HUES6 (cell line): Measurements from ENCODE around the gene MAP2K1.

Experiments
- H3K27ac ChIP-seq: 2 replicates; pipeline ENCODE4 v1.7.0; 2013; ENCODE audit warnings: low read depth, mild to moderate bottlenecking, low read length, inconsistent platforms
- H3K27me3 ChIP-seq: 2 replicates; pipeline ENCODE4 v1.6.1; 2013; ENCODE audit warnings: low read length; ENCODE audit not compliant: control insufficient read depth, insufficient read depth
- H3K36me3 ChIP-seq: 2 replicates; pipeline ENCODE4 v1.6.1; 2013; ENCODE audit warnings: low read length; ENCODE audit not compliant: control insufficient read depth, insufficient read depth
- H3K4me1 ChIP-seq: 2 replicates; pipeline ENCODE4 v1.6.1; 2013; ENCODE audit warnings: low read length; ENCODE audit not compliant: control insufficient read depth, insufficient read depth
- H3K4me3 ChIP-seq: 2 replicates; pipeline ENCODE4 v1.5.1; 2013; ENCODE audit warnings: low read depth, low read length
- H3K9ac ChIP-seq: one replicate; pipeline ENCODE4 v1.6.1; 2013; ENCODE audit warnings: mild to moderate bottlenecking, low read length
- H3K9me3 ChIP-seq: 2 replicates; pipeline ENCODE4 v1.6.1; 2013; ENCODE audit warnings: low read depth, low read length; ENCODE audit not compliant: control insufficient read depth, insufficient read depth

The MAP2K1 gene

DNA sequence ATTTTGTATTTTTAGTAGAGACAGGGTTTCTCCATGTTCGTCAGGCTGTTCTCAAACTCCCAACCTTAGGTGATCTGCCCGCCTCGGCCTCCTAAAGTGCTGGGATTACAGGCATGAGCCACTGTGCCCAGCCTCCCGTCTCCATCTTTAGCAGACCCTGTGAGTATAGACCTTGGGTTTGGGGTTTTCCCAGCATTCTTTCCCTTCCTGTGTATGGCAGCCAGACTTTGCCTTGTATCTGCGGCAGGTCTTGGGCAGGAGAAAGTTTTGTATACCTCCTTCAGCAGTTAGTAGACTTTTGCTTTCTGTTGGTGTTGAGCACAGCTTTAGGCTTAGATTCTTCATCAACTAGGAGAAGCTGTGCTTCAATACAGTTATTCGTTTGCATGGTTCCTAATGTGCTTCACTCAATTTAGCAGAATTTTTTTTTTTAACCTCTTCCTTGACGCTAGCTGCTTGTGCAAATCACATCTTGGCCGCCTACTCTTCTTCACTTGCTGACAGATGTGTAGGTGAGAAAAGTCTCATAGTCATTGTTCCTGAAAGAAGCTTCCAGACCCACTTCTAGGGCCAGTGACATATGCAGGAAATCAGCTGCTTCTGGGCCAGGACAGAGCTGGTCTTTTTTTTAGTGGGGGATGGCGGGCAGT lies 38.4 kb downstream of the MAP2K1 start:
- no peak overlapping the region for H3K4me3 ChIP-seq

DNA sequence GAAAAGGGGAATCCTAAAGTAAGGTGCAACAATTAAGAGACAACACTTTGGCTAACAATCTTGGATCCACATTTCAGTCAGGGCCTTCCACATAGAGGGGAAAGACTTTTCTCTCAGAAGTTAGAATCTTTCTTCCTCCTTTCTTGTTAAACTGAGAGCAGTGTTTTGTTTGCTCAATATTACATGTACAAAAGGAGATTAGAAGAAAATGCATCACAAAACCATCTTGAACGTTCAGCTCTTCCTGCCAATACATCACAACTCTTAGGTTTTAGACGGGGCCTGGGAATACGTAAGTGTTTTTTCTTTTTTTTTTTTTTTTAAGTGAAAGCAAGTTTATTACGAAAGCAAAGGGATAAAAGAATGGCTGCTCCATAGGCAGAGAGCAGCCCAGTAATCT lies 39.1 kb downstream of the MAP2K1 start:
- Histone ChIP-seq H3K4me1 (peaks cover 16% of the 10 kb centered on the region; the same call in 1 of the 2 replicates), H3K27ac (no peak overlapping the region), H3K9me3 (no peaks in the 10 kb centered on the region), H3K4me3 (no peak overlapping the region), H3K9ac (no peak overlapping the region), H3K27me3 (no peaks in the 10 kb centered on the region), H3K36me3 (no peaks in the 10 kb centered on the region)

More for the DNA sequence above, 38.4 kb downstream of the MAP2K1 start:
- Histone ChIP-seq H3K9ac (no peak overlapping the region), H3K9me3 (no peaks in the 10 kb centered on the region), H3K4me1 (peaks cover 16% of the 10 kb centered on the region; the same call in 1 of the 2 replicates), H3K27me3 (no peaks in the 10 kb centered on the region), H3K27ac (no peak overlapping the region), H3K36me3 (no peaks in the 10 kb centered on the region)

DNA sequence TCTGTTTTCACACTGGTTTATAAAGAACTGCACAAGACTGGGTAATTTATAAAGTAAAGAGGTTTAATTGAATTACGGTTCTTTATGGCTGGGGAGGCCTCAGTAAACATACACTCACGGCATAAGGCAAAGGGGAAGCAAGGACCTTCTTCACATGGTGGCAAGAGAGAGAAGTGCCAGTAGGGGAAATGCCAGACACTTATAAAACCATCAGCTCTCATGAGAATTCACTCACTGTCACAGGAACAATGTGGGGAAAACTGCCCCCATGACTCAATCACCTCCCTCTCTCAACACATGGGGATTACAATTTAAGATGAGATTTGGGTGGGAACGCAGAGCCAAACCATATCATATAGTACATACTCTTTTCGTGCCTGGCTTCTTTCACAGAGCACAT lies 42.4 kb downstream of the MAP2K1 start:
- peaks cover 15% of the 10 kb centered on the region; the same call in 1 of the 2 replicates for H3K4me1 ChIP-seq

DNA sequence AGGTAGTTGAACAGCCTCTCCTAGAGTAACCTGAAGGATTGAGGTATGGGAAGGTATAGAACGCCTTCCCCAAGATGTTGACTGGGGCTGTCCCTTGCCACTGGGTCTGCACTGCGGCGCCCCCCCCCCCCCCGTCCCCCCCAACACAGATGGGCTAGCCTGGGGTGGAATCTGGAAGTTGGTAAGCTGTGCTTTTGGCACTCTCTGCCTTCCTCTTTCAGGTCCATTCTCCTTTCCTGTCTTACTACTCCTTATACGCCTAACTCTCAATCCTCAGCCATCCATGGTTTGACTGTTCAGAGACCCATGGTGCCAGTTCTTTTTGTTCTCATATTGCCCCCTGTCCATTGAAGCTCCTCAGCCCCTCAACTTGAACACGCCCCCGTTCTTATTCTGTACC lies 42.8 kb downstream of the MAP2K1 start:
- H3K9me3 ChIP-seq, result no peaks in the 10 kb centered on the region
- no peak overlapping the region for H3K9ac ChIP-seq
- H3K4me3 ChIP-seq, result no peak overlapping the region
- H3K4me1 ChIP-seq, result peaks cover 11% of the 10 kb centered on the region; the same call in 1 of the 2 replicates
- H3K27me3 ChIP-seq, result no peaks in the 10 kb centered on the region
- H3K36me3 ChIP-seq, result no peaks in the 10 kb centered on the region
- H3K27ac ChIP-seq, result no peak overlapping the region

More for the DNA sequence above, 42.4 kb downstream of the MAP2K1 start:
- Histone ChIP-seq H3K27me3 (no peaks in the 10 kb centered on the region), H3K27ac (no peak overlapping the region), H3K9ac (no peak overlapping the region), H3K36me3 (no peaks in the 10 kb centered on the region), H3K9me3 (no peaks in the 10 kb centered on the region), H3K4me3 (no peak overlapping the region)

DNA sequence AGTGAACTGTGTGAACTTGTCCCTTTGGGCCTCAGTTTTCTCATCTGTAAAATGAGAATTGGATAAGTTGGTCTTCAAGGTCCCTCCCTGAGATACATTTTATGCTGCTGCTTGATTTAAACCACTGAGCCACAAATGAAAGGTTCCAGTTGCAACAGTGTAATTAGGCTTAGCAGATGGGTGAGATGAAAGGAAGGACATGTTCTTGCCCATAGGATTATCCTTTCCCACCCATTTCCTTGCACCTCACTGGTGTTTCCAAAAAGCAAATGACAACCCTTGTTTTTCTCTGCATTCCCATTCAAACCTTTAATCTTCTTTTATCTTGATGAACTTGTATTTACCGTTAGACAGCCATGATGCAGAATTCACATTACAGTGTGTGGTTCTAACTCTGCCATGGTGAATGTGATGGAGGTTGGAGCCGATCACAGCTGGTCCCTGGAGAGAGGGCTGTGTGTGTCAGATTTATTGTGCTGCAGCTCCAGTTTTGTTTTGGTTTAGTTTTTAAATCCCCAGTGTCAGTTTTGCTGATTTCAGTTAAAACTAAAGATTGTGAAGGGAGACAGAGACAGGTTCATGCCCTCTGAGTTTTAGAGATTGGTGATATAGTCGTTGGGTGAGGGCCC lies 44.0 kb downstream of the MAP2K1 start:
- H3K9ac ChIP-seq, result no peak overlapping the region
- 0 out of 2 replicates have a peak, but pooled peaks cover 6% of the 10 kb centered on the region for H3K4me1 ChIP-seq
- H3K27me3 ChIP-seq, result no peaks in the 10 kb centered on the region
- H3K4me3 ChIP-seq, result no peak overlapping the region
- peaks cover 9% of the 10 kb centered on the region for H3K36me3 ChIP-seq
- H3K9me3 ChIP-seq, result no peaks in the 10 kb centered on the region
- H3K27ac ChIP-seq, result no peak overlapping the region

DNA sequence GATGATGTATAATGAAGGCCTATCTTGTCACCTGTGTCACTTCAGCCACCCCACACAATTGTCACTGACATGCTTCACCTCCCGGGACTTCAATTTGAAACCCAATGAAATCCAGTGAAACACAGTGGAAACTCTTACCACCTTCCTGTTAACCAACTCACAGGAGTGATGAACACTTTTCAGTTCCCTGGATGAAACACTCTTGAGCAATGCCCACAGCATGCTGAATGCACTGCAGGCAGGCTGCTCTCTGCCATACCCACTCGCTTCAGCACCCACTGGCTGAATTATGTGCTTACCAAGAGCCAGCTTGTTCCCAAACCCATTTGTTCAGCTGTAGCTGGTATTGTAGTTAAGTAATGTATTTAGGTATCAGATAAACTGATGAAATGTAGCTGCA lies 47.0 kb downstream of the MAP2K1 start:
- H3K4me1 ChIP-seq, result no peaks in the 10 kb centered on the region
- H3K9me3 ChIP-seq, result no peaks in the 10 kb centered on the region
- H3K27ac ChIP-seq, result no peak overlapping the region
- no peaks in the 10 kb centered on the region for H3K27me3 ChIP-seq
- H3K36me3 ChIP-seq, result peaks cover 35% of the 10 kb centered on the region
- H3K4me3 ChIP-seq, result no peak overlapping the region
- H3K9ac ChIP-seq, result no peak overlapping the region

DNA sequence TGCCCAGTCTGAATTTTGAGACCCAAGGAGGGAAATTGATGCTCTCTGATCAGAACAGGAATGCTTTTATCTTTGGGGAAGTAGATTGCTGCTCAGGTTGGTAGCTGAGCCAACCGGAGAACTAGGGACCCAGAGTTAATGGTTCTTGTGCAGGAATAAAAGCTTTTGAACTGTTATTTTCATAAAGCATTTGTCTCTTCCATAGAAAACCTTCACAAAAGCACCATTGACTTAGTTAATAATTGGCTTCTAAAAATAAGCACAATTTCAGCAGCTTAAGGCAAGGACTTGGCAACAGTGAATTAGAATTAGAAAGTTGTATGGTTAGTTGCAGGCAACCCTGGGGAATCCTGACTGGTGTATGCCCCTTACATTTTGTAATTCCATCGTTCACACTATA lies 53.8 kb downstream of the MAP2K1 start:
- Histone ChIP-seq H3K27ac (no peak overlapping the region), H3K4me3 (no peak overlapping the region), H3K27me3 (no peaks in the 10 kb centered on the region), H3K9me3 (no peaks in the 10 kb centered on the region), H3K9ac (no peak overlapping the region), H3K4me1 (no peaks in the 10 kb centered on the region), H3K36me3 (peaks cover 91% of the 10 kb centered on the region)

DNA sequence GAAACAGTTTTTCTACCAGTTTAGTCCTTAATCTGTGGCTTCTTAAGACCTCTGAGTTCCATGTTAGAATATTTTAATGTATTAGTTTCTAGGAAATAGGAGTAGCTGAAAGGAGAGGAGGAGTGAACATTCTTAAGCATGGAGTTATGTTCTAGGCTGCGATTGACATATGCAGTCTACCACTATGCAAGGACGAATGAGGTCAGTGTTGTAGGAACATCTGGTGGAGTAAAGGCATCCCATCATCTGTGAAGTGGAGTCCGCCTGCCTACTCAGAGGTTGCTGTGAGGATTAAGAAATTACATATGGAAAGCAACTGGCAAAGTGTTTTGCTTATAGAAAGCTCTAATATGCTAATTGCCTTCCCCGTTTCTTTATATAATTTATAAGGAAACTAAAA lies 65.7 kb downstream of the MAP2K1 start:
- Histone ChIP-seq H3K9me3 (no peaks in the 10 kb centered on the region), H3K27me3 (no peaks in the 10 kb centered on the region), H3K4me3 (no peak overlapping the region), H3K36me3 (peaks cover 29% of the 10 kb centered on the region), H3K9ac (no peak overlapping the region), H3K27ac (no peak overlapping the region), H3K4me1 (no peaks in the 10 kb centered on the region)

DNA sequence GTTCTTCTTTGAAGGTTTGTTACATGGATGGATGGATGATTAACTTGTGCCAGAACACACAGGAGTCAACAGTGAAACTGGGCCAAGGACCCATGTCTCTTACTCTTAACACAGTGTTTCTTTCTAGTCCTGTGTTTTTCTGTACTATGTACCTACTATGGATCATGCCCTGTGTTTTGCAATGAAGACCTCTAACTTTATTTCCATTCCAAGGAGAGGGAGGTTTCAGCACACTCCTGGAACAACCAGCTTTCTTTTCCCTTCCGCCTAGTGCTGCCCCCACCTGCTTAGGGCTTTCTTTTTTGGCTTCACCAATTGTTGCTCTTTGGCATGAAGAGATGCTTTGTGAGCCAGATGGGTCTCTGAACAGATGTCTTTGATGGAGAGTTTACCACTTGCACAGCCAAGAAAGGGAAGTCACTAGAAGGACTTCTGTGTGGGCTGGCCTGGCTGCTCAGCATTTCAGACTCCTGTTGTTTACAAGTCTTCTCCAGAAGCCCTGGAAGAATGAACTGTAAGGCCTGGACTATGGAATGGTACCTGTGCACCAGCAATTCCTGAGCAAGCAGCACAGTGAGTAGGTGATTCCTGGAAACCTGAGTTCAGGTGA lies 66.4 kb downstream of the MAP2K1 start:
- no peaks in the 10 kb centered on the region for H3K9me3 ChIP-seq
- no peak overlapping the region for H3K4me3 ChIP-seq
- no peaks in the 10 kb centered on the region for H3K4me1 ChIP-seq
- H3K27ac ChIP-seq, result no peak overlapping the region
- no peak overlapping the region for H3K9ac ChIP-seq
- peaks cover 28% of the 10 kb centered on the region for H3K36me3 ChIP-seq
- no peaks in the 10 kb centered on the region for H3K27me3 ChIP-seq

DNA sequence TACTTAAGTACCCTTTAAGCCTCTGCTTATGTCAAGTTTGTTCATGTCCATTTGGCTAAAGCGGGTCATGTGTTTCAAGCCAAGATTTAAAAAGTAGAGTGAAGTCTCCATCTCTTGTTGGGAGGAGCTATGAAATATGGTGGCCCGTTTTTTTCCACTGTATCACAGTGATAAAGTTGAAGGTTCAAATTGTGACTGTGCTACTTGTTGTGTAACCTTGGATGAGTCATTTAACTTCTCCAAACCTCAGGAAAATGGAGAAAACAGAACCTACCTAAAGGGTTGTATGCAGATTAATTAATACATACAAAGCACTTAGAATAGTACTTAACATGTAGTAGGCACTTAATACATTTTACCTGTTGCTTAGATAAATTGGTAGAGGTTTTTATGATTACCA lies 67.4 kb downstream of the MAP2K1 start:
- no peaks in the 10 kb centered on the region for H3K4me1 ChIP-seq
- H3K4me3 ChIP-seq, result no peak overlapping the region
- H3K27me3 ChIP-seq, result no peaks in the 10 kb centered on the region
- no peak overlapping the region for H3K27ac ChIP-seq
- H3K9ac ChIP-seq, result no peak overlapping the region
- peaks cover 20% of the 10 kb centered on the region for H3K36me3 ChIP-seq
- H3K9me3 ChIP-seq, result no peaks in the 10 kb centered on the region

DNA sequence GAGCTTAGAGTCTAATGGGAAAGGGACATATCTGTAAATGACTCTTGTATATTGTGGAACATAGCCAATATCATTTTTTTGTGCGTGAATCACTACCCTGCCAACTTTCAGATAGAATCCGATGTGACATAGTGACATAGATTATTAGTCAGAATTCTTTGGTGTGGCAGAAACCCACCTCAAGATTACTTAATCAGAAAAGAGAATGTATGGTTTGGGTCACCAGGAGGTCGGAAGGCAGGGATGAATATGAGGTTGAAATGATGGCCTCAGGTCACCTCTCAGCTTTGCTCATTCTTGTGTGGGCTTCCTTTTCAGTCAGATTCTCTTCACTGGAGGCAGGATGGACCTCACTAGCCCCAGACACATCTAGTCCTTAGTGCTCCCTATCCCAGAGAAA lies 69.5 kb downstream of the MAP2K1 start:
- no peaks in the 10 kb centered on the region for H3K27me3 ChIP-seq
- H3K36me3 ChIP-seq, result peaks cover 18% of the 10 kb centered on the region
- no peak overlapping the region for H3K9ac ChIP-seq
- no peak overlapping the region for H3K27ac ChIP-seq
- no peaks in the 10 kb centered on the region; the same call in 1 of the 2 replicates for H3K4me1 ChIP-seq
- H3K9me3 ChIP-seq, result no peaks in the 10 kb centered on the region
- H3K4me3 ChIP-seq, result no peak overlapping the region
